Measurements from ENCODE around the gene ZNRF1. TPM values are rescaled to one million over a fixed set of nuclear protein-coding genes. Genes with fewer than 3 reads are reported as not detected.

Gene ZNRF1
- total RNA-seq, 2 experiments from 2014 or later: 35.2 to 42.9 TPM

Other genes with a start within 250 kb of the ZNRF1 start
- gene FA2H, start 224.2 kb upstream of the ZNRF1 start, total RNA-seq: not detected
- gene WDR59, start 13.9 kb upstream of the ZNRF1 start, total RNA-seq: 10 to 100 TPM; 69.2 to 91.4 TPM
- under 1 TPM in 1 of 2 experiments, not detected in 1; 0.21 TPM for gene LDHD, start 117.8 kb downstream of the ZNRF1 start, total RNA-seq
- 10 to 100 TPM; 14.8 to 17.3 TPM for gene ZFP1, start 149.5 kb downstream of the ZNRF1 start, total RNA-seq
- gene CTRB2, start 208.1 kb downstream of the ZNRF1 start, total RNA-seq: not detected
- not detected for gene CTRB1, start 220.0 kb downstream of the ZNRF1 start, total RNA-seq

All from activated CD4-positive, alpha-beta T cell treated with anti-CD3 and anti-CD28 coated beads for 36 hours (primary cell).